GM19468 (cell line): ENCODE data around the gene SMG5.
A peak's percentile ranks its signal among the peaks of the same experiment; 100 is the strongest.

Source experiments
- ATAC-seq: cut with Tn5 transposase; IDR thresholded peaks from one replicate; pipeline ENCODE4 v1.9.1; 2021; ENCODE audit warnings: mild to moderate bottlenecking, moderate library complexity, moderate number of reproducible peaks; ENCODE audit not compliant: unreplicated experiment; ENCODE audit errors: extremely low read depth

The SMG5 gene

GRCh38 chr1:156246241-156246780 lies 36.3 kb downstream of the SMG5 start:
- ATAC-seq = no peak

DNA sequence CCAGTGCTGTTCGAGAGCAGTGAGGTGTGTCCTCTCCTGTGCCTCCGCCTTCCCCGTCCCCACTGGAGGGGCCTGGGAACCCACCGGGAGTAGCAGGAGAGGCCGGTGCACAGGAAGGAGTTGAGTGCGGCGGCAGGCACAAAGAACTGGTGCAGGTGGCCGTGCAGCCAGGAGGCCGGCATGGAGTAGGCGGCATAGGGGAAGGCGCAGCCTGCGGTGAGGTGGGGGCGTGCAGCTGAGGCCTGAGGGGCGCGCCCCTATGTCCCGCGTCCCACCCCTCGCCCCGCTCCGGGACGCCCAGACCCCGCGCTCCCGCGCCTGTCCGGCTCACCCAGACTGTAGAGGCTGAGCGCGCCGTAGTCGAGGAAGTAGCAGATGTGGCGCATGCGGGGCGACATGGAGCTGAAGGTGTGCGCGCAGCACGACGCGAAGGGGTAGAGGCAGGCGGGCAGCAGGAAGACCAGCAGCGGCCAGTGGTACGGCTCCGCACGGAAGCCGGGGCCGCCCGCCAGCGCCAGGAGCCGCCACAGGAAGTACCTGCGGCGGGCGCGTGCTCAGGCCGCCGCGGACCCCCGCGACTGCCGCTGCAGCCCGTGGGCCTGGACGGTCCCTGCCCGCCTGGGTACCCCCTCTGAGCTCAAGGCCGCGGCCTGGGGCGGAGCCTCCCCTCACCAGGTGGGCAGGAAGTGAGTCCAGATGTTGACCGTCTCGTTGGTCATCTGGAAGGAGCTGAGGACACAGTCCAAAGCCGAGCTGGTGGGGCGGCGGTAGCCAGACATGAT lies 37.0 kb downstream of the SMG5 start:
- ATAC-seq = no peak

DNA sequence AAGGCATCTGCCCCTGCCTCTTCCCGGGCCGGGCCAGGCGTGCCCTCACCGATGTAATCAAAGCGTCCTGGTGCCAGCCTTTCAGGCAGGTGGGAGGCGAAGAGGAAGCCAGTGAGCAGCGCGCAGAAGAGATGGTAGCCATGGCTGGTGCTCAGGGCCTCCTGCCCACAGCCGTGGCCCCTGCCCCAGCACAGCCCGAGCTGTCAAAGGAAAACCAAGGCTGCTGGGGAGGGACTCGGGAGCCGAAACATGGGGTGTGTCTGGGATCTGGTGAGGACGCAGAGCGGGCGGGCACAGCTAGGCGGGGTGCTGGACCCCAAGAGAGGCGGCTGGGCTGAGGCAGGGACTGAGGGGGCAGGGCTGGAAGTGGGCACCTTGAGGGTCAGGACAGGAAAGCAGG lies 37.9 kb downstream of the SMG5 start:
- ATAC-seq = no peak

GRCh38 chr1:156244126-156244525 lies 38.5 kb downstream of the SMG5 start:
- no peak for ATAC-seq

DNA sequence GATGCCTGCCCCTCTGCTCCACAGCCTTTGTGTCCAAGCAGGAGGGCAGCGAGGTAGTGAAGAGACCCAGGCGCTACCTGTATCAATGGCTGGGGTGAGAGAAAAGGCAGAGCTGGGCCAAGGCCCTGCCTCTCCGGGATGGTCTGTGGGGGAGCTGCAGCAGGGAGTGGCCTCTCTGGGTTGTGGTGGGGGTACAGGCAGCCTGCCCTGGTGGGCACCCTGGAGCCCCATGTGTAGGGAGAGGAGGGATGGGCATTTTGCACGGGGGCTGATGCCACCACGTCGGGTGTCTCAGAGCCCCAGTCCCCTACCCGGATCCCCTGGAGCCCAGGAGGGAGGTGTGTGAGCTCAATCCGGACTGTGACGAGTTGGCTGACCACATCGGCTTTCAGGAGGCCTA lies 39.9 kb downstream of the SMG5 start:
- ATAC-seq = no peak

GRCh38 chr1:156241926-156242325 lies 40.7 kb downstream of the SMG5 start, which contains the start of gene BGLAP:
Gene BGLAP (plus strand): TSS chr1:156242184. CDS start chr1:156242232, 48 bp downstream.
- no peak for ATAC-seq

DNA sequence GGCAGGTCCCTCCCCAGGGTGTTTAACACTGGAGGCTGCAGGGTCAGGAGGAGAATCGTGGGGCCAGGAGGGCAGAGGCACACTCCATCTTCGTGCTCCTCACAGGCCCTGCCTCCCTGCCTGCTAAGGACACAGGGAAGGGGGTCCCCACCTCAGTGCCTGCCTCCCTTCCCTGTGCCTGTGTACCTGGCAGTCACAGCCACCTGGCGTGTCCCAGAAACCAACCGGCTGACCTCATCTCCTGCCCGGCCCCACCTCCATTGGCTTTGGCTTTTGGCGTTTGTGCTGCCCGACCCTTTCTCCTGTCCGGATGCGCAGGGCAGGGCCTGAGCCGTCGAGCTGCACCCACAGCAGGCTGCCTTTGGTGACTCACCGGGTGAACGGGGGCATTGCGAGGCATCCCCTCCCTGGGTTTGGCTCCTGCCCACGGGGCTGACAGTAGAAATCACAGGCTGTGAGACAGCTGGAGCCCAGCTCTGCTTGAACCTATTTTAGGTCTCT lies 41.3 kb downstream of the SMG5 start:
- no peak for ATAC-seq

DNA sequence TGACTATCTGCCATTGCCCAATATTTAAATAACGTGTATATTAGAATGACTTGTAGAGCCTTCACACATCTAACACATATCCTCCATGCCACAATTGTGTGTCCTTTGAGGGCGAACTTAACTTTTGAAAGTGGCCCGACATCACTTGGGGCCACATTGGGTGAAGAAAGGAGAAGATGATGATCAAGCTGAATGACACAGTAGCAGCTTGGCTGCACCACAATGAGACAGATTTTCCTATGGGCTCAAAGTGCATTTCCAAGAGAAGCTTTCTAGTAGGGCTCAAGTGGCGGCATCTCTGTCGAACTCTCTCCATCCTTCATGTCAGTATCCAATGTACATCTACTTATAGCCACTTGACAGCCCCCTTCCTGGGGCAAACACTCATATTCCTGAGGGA lies 44.4 kb downstream of the SMG5 start:
- no peak for ATAC-seq

DNA sequence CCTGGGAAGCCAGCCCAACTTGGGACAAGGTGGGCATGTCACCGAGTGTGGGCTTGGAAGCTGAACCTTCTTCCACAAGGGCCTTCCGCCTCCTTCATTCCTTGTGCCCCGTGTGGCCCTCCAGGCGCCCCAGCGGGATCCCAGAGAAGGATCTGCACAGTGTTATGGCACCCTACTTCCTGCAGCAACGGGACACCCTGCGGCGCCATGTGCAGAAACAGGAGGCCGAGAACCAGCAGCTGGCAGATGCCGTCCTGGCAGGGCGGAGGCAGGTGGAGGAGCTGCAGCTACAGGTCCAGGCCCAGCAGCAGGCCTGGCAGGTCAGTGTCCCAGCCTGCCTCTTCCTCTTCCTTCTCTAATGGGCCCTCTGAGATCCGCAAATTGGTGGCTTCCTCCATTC lies 46.5 kb downstream of the SMG5 start:
- no peak for ATAC-seq

DNA sequence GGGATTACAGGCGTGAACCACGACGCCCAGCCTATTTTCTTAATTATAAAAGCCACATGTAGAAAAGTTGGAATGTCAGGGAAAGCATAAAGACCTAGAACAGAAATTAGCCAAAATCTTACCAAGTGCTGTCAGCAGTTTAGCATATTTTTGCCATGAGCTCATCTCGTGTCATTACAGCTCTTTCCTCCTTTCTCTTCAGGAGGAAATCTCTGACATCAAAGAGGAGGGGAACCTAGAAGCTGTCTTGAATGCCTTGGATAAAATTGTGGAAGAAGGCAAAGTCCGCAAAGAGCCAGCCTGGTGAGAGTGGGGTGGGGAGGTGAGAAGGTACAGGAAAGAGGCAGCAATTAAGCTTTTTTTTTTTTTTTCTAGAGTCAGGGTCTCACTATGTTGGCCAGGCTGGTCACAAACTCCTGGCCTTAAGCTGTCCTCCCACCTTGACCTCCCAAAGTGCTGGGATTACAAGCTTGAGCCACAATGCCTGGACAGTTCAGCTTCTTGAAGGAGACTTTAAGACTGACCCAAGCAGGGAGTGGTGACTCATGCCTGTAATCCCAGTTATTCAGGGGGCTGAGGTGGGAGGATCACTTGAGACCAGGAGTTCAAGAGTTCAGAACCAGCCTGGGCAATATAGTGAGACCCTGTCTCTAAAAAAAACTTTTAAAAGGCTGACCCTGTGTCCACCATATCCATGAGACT lies 49.0 kb downstream of the SMG5 start:
- no peak for ATAC-seq

- no peak for ATAC-seq
Measured at GRCh38 chr1:156232201-156232894, 50.3 kb downstream of the SMG5 start.

DNA sequence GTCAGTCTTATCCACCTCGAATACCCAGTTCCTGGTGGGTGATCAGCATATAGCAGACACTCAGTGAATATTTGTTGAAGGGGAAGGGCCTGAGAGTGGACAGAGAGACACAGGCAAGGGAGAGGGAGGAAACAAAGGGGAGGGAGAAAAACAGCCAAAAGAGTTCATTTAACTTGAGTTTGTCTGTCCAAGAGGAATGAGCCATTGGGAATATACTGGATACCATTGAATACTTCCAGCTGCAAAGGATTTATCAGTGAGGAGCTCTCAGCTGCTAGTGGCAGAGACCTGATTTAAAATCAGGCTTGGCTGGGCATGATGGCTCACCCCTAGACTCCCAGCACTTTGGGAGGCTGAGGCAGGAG lies 52.2 kb downstream of the SMG5 start:
- ATAC-seq = no peak

DNA sequence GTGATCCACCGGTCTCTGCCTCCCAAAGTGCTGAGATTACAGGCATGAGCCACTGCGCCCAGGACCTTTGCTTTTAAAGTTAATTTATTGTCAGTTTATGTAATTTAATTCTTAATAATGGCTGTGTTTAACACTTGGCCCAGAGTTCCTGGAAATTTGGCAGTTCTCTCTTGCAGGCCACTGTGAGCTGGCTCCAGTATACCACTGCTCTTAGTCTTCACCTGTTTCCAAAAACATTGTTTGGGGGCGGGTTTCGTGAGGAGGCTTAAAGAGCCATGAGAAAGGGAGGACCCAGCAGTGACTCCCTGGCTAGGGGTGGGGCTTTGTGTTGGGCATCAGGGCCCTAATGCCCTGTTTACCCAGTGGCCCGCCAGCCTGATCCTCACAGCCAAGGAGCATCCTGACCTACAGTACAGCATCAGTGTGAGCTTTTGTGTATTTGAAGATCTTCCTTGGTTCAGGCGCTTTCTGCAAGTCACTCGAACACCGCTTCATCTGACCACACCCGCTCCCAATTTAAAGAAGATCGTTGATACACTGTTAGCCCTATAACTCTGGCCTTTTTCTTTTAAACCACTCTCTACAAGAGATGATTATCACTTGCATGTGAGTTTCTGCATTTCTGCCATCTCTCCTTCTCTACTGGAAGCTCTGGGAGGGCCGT lies 52.7 kb downstream of the SMG5 start:
- ATAC-seq = no peak

DNA sequence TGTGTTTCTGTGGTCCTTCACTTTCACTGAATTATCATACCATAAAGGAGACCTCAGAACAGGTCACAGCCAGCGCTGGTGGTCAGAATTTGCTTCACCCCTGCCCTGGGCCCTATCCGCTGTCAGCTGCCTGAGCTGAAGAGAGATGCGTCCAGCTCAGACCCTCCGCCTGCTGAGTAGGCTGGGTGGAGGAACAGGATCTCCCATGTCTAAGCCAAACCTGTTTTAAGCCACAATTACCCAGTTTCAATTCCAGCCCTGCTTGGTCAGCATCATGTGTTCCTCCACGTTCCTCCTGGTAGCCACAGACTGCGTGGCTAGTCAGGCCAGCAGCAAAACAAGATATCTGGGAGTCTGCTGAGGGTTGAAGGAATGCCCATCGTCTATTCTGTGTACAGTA lies 54.1 kb downstream of the SMG5 start:
- ATAC-seq = no peak

GRCh38 chr1:156226782-156227181 lies 55.8 kb downstream of the SMG5 start:
- no peak for ATAC-seq

DNA sequence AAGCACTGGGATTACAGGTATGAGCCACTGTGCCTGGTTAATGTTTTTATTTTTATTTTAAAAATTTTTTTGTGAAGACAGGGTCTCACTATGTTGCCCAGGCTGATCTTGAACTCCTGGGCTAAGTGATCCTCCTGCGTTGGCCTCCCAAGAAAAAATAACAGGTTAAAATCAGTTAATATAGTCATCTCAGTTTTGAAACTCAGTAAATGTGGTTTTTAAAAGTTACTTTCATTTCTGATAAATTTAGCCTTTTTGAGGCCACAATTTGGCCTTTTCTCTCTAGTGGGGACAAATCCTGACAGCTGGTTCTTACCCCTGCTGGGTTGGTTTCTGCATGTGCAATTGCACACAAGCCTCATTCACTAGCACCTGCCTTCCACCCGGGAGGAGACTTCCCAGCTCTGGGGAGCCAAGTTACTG lies 56.5 kb downstream of the SMG5 start:
- ATAC-seq = peak; percentile 36

GRCh38 chr1:156225677-156226014 lies 57.0 kb downstream of the SMG5 start:
- no peak for ATAC-seq

- ATAC-seq = no peak
Measured at GRCh38 chr1:156221986-156222692, 60.5 kb downstream of the SMG5 start.

DNA sequence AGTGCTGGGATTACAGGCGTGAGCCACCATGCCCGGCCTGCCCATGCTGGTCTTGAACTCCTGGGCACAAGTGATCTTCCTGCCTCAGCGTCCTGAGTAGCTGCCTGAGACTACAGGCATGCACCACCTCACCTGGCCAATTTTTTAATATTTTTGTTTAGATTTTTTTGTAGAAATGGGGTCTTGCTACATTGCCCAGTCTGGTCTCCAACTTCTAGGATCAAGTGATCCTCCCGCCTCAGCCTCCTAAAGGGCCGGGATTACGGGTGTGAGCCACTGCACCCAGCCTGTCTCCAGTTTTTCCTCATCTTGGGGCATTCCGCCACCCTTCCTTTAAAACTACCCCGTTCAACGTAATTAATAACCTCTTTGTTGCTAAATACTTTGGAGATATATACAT lies 62.4 kb downstream of the SMG5 start:
- ATAC-seq = no peak

DNA sequence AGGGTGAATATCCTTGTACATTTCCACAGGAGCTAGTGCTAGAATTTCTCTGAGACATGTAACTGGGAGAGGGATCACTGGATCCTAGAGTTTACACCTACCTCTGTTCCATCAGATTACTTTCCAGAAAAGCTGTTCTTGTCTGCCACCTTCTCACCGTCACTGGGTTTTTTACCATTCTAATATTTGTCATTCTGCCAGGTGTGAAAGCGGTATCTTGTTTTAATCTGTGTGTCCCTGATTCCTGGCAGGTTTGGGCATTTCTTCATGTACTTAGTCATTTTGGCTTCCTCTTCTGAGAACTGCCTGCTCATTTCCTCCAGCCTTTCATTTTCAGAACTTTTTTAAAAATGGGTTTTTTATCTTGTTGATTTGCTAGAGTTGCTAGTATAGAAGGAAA lies 64.8 kb downstream of the SMG5 start:
- ATAC-seq = no peak
